ENCODE data around the gene SAXO1.

DNA sequence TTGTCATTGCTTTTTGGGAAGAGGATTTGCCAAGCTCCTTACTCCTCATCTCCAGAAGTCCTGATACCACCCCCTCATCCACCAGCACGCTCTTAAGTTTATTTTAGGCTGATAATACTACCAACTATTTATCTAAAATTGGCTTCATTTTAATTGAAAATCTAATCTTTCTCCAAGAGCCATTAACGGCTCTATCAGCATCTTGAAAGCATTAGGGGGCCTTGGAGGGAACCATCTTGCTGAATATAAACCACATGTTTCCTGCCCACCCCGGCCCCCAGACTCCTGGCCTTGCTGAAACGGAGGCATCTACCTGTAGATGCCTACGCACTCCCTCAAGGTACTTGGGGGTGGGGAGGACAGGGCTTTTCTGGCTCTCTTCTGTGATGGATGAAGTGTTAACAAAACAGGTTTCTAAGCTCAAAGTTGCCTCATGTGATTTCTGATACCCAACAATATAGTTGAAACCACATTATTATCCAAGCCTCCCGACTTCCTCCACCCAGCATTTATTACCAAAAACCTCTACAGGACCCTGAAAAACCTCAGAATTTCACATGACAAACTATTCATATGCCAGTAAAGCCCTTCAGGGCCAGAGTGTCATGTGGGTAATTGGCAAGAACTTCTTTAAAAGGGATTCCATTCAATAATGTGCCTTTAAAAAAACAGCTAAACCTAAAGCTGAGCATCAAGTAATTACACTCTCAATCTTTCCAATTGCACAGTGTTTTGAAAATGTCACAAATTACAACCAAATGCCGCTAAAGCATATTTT, 96.7 kb downstream of the SAXO1 start:
- no peak for TF ChIP-seq CTCF (IDR thresholded peaks at IDR 0.05; ENCODE audit: poor library complexity, severe bottlenecking)
- no peak for TF ChIP-seq POLR2AphosphoS5 (IDR thresholded peaks at IDR 0.05)

Data from neural cell (in vitro differentiated cells).